ENCODE measurements around the gene LMF2.
"Not testable (repeated sequence)": the region's sequence is repeated elsewhere in the genome, so short reads cannot be mapped to it uniquely, and the experiment has no call there.

The LMF2 gene

DNA sequence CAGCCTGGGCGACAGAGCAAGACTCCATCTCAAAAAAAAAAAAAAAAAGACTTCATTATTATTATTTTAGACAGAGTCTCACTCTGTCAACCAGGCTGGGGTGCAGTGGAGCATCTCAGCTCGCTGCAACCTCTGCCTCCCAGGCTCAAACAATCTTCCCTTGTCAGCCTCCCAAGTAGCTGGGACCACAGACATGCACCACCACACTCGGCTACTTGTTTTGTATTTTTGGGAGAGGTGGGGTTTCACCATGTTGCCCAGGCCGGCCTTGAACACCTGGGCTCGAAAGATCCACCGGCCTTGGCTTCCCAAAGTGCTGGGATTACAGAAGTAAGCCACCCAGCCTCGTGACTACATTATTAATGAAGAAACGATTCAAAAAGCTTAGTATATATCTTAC, 27.6 kb upstream of the LMF2 start:
- DNase-seq: no peak

DNA sequence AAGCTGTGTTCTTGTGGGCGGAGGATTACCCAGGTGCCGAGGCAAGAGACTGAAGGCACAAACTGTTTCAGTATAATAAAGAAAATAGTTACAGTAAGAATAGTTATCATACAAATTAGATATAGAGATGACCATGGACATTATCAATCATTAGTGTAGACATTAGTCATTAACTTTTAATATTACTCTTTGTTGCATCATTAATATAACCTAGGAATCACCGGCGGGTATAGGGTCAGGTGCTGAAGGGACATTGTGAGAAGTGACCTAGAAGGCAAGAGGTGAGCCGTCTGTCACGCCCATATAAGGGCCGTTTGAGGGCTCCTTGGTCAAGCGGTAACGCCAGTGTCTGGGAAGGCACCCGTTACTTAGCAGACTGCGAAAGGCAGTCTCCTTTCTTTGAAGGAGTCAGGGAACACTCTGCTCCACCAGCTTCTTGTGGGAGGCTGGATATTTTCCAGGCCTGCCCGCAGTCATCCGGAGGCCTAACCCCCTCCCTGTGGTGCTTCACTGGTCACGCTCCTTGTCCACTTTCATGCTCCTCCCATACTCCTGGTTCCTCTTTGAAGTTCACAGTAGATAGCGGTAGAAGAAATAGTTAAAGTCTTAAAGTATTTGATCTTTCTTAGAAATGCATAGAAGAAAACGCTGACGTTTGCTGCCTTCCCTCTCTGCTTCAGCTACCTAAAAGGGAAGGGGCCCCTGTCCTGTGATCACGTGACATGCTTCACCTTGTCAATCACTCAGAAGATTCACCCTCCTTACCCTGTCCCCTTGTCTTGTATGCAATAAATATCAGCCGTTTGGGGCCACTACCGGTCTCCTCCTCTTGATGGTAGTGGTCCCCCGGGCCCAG, 26.6 kb upstream of the LMF2 start:
- not testable (repeated sequence) for DNase-seq

DNA sequence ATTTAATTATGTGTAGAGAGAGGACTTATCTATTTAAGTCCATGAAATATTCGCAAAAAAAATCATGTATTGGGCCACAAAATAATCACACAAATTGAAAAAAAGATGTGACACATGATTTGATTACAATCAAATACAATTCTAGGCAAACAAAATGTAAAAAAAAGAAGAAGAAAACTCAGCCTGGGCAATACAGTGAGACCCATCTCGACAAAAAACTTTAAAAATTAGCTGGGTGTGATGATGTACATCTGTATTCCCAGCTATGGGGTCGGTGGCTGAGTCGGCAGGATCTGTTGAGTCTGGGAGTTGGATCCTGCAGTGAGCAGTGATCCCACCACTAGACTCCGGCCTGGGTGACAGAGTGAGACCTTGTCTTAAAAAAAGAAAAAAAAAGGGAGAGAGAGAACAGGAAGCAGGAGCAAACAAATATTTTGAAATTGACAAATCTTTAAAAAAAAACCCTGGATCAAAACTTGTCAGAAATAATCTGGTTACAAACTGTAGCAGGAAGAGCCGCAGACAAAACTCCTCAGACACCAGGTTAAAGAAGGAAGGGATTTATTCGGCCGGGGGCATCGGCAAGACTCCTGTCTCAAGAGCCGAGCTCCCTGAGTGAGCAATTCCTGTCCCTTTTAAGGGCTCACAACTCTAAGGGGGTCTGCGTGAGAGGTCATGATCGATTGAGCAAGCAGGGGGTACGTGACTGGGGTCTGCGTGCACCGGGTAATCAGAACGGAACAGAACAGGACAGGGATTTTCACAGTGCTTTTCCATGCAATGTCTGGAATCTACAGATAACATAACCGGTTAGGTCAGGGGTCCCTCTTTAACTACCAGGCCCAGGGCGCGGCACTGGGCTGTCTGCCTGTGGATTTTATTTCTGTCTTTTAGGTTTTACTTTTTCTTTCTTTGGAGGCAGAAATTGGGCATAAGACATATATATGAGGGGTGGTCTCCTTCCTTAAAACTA, 25.6 kb upstream of the LMF2 start:
- no peak for DNase-seq

DNA sequence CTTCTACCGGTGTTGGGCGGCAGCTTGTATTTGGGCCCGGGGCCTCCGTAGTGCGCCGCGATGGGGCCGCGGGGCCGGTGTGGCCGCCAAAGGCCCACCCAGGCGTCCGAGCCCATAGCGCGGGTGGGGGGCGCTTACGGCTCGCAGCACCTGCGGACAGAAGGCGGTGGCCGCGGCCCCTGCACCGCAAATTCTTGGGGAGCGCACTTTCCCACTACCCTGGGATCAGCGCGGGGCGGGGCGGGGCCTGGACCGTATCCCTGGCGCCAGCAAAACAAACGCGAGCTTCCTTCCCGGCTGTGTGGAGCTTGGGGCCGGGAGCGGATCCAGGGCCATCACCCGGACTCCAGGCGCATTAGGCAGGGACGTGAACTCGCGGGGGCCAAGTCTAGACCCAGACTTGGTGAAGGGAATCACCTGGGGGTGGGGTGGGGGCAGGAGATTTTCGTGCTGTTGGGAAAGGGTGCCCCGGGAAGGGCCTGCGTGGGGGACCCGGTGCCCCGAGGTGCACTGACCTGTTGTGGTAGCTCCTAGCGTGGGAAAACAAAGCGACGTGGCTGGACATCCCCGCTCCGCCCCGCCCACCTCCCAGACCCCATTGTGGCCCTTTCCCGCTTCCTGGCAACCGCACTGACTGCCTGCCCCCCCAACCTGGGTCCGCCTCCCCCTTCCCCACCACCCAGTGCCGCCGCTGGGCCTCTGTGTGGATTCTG, 24.6 kb upstream of the LMF2 start:
- DNase-seq: no peak

DNA sequence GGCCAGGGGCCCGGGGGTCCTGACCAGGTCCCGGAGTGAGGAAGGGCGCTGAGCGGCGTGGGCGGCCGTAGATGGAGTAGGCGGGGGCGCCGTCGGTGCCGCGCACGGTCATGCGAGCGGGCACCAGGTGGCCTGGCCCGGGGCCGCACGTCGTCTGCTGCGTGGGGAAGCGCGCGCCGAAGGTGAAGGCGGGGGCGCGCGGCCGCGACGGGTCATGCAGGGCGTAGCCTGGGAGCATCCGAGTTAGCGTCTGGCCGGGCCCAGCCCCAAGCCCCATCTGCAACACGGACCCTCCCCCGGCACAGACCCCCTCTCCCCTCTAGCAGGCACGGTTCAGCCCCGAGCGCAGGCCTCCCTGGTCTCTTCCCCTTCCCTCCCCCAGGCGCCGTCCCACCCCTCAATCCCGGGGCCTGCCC, 24.1 kb upstream of the LMF2 start:
- DNase-seq: no peak

DNA sequence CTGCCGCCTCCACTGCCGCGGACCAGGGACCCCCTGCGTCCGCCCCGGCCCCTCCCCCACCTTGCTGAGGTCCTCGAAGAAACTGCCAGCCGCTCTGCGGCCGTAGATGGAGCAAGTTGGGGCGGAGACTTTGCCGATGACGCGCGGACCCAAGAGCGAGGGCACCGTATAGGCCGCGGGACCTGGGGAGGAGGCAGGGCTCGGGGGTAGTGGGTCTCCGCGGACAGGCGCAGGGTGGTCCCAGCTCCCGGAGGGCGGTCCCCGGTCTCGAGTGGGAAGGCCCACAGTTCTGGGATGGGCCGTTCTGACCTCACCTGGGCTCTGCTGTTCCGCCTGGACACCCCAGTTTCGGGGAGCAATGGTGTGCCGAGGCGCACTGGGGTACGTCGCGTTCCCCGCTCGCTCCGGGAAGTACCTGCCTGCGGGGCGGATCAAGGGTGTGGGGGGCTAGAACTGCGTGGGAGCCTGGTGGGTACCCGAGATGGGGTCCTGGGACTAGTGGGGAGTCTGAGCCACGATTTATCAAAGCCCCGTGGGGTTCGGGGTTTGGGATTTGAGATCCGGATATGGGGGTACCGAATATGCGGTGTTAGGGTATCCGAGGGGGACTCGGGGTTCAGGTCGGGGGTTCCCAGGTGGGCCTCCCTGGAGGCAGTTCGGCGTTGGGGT, 23.5 kb upstream of the LMF2 start:
- DNase-seq: no peak

DNA sequence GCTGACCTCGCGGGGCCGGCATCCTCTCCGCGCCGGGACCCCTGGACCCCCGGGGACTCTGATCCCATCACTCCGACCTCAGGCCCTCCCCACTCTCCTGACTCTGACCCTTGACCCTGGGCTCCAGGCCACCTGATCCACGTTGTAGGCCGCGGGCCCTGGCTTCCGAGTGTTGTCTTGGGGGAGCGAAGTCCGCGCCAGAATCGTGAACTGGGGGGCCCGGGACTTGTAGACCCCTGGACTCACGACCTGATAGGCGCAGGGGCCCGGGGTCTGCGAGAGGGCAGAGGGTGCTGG, 23.0 kb upstream of the LMF2 start:
- DNase-seq: no peak

DNA sequence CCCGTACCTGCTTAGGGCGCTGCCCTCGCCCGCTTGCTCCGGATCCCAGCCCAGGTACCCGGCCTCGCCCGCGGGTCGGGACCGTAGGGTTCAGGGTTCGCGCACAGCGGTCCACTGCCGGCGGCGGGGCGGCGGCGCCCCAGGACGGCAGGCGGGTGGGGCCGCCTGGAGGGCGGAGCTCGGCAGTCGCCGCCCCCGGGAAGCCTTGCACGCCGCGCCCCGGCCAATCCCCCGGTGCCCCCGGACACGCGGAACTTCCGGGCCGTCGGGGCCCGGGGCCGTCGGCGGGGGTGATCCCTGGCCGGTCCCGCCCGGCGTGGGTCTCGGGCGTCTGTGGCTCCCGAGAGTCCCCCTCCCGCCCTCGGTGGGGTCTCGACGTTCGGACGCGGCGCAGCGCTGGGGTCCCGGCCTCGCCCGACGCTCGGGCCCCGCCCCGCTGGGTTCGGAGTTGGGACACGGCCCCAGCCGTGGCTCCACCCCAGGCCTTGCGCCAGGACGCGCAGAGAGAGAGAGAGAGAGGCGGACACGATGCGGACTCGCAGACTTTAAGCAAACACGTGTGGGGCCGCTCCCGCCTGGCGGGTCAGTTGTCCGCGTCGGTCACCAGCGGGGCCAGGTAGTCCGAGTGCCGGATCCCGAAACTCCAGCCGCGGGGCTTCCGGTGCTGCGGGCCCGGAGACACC, 22.5 kb upstream of the LMF2 start, which contains the start of gene TYMP:
TSS of gene TYMP (minus strand) at position 116 of the 683 bp plus-strand sequence. CDS start 303 bp downstream, outside the sequence.
- no peak for DNase-seq

DNA sequence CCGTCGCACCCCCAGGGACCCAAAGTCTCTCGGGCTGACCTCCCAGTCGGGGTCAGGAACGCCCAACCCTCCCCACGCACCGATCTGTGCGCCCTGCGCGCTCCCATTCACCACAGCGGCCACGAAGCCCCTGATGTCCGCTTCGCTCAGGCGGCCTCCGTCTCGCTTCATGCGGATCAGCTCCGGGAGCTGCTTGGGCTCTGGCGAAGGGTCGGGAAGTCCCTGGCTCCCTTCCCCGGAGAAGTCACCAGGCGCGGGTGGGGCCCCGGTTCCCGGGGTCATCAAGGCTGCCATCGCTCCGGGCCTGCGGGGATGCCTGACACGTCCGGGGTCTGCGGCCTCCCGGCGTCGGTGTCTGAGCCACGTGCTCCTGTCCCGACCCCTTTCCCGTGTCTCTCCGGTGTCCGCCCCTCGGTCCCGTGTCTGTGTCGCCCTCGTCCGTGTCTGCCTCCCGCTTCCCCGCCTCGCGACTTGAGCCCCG, 22.0 kb upstream of the LMF2 start:
- DNase-seq: no peak

DNA sequence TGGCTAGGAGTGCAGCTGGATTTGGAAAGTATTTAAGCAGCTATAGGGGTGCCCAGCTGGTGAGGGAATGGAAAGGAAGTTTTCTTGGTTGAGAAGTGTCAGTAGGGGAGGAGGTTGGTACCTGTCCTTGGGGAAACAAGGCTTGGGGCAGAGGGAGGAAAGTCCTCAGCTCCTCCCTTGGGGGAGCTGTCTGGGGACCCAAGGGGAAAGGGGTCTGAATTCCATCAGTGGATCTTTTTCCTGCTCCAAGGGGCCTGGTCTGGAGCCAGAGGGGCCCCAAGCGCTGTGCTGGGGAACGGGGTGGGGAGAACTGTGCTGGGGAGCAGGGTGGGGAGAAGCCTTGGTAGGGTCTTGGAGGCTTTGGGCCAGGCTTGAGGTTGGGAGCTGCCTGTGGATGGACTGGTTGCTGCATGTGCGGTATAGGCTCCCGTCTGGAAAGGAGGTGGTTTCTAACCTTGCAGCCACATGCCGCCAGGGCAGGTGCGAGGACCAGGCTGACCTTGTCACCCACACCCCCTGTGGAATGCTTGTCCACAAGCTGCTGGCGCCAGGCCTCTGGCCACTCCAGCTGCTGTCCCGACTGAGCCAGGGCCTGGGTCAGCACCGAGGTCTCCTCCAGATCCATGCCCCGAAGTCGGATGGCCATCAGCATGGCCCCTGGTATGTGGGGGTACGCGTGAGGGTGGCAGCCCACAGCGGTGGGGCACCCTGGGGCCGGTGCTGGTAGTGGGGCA, 21.3 kb upstream of the LMF2 start:
- DNase-seq: no peak

DNA sequence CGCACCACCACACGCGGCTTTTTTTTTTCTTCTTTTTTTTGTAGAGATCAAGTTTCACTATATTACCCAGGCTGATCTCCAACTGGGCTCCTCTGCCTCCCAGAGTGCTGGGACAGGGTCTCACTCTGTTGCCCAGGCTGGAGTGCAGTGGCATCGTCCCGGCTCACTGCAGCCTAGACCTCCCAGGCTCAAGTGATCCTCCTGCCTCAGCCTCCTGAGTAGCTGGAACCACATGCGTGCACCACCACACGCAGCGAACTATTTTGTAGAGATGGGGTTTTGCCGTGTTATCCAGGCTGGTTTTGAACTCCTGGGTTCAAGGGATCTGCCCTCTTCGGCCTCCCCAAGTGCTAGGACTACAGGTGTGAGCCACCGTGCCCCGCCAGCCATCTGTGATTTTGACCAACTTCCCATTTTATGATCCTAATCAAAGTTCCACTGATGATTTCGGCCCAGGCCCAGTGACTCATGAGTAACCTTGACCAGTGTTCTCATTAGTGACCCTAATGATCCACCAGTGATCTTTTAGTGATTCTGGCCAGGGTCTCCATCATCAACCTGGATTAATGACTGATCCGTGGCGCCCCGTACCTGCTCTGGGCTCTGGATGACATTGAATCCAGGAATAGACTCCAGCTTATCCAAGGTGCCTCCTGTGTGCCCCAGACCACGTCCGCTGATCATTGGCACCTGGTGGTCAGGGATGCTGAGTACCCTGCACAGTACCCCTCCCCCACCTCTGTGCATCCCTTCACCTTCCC, 20.6 kb upstream of the LMF2 start:
- DNase-seq: no peak

DNA sequence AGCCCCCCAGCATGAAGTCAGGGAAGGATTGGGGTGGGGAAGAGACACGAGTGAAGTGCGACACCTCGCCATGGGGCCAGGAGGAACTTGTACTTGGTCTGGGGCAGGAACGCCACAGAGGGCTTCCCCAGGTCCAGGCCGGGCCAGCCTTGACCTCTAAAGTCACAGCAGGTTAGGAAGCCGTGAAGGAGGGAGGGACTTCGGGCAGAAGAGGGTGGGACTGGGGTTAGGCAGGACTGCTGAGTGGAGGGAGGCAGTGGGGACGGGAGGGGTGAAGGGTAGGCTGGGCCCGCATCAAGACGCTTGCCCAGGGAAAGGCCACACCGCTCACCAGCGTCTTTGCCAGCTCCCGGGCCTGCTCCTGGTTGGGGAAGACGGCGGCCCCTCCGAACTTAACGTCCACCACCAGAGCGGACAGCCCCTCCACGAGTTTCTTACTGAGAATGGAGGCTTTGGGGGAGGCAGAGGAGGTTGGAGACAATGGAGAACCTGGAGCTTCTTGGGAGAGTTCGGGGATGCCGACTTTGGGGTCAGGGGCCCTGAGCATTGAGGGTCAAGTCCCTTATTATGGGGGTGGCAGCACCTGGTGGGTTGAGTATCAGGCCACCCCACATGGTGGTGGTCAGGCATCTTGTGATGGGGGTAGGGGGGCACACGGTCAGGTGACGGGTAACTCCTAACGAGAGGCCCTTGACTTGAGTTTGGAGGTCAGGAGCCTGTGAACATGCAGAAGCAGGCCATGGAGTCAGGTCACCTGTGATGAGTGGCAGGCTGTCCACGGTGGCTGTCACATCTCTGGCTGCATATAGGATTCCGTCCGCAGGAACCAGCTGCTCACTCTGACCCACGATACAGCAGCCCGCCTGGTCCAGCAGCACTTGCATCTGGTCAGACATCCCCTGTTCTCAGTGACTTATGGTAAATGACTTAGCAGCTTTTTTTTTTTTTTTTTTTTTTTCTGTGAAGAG, 19.6 kb upstream of the LMF2 start:
- no peak for DNase-seq

DNA sequence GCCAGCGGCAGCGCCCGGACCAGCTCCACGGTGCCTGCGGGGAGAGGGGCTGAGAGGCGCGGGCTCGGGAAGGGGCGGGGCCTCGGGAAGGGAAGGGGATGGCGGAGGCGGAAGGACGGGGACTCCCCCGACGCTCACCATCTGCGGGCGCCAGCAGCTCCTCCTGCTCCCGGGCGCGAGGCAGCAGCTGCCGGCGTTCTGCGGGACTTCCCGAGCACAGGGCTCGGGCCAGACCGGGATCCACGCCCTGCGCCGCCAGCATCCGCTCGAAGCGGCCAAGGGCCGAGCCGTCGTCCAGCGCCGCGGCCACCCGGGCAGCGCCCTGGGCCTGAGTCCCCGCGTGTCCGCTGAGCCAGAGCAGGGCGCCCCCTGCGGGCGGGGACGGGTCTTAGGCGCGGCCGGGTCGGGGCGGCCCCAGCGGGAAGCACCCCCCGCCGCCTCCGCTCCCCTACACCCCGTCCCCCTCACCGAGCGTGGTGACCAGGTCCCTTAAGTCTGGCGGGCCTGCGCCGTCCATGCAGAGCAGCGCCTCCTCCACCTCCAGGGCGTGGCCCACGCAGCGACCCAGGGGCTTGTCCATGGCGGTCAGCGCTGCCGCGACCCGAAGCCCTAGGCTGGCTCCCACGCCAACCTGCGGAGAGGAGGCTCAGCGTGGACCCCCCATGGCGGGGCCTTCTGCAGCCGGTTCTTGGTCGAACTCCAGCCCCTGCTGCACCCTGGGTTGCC, 18.8 kb upstream of the LMF2 start:
- DNase-seq: peak; percentile 66

DNA sequence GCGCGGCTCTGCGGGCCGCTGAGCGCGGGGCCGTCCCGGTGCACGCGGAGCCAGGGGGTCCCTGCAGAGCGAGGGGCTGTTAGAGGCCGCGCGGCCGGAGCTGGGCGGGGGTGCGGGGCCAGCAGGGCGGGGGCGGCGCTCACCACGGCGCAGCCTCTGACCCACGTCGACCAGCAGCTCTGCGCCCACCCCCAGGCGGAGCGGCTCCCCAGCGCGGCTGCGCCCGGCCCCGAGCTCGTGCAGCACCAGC, 18.3 kb upstream of the LMF2 start:
- no peak for DNase-seq

DNA sequence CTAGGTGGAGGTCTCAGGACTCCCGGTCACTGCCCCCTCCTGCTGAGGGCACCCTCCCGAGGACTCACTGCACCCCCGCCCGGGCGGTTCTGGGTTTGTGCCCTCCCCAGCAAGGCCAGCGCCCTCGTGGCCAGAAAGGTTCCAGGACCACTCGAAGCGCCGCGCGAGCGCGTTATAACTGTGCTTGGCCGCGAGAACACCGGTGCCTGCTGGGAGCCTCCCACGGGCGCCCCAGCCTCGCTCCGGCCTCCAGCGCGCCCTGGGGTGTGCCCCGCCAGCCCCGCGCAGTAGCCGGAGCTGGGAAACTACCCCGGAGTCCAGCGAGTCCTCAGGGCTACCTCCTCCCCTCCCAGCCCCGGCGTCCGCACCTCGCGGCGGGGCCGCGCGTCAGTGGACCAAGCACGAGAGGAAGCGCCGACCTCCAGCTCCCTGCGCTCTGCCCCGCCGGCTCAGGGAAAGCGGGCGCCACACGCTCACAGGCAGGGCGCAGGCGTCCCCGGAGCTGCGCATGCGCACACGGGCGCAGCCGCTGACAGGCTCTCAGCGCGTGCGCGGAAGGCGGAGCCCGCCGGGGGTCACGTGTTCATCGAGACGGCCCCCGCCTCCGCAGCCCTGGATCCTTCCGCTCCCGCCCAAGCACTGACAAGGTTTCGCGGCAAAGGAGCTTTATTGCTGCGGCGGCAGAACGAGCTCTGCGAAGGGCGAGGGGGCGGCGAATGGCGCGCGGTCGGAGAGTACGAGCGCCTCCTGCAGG, 17.8 kb upstream of the LMF2 start, which contains the start of gene SCO2:
TSS of gene SCO2 (minus strand) at position 495 of the 754 bp plus-strand sequence. CDS start 1,187 bp downstream, outside the sequence.
- peak; percentile 96 for DNase-seq

DNA sequence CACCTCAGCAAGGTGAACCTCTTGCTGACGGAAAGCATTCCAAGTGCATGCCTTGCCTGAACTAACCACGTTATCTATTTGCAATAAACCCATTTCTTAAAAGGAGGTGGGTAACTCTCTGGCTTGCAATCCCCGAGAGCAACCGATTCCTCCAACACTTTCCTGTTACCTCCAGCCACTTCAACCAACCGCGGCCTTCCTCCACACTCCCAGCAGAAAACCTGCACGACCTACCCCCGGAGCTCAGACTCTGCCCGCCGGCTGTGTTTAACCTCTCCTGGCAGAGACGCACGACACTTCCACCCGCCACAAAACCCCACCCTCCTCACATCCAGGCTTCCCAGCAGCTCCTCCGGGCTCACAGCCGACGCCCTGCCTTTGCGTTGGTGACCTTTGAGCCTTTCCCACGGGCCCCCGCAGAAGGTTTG, 17.2 kb upstream of the LMF2 start:
- no peak for DNase-seq

DNA sequence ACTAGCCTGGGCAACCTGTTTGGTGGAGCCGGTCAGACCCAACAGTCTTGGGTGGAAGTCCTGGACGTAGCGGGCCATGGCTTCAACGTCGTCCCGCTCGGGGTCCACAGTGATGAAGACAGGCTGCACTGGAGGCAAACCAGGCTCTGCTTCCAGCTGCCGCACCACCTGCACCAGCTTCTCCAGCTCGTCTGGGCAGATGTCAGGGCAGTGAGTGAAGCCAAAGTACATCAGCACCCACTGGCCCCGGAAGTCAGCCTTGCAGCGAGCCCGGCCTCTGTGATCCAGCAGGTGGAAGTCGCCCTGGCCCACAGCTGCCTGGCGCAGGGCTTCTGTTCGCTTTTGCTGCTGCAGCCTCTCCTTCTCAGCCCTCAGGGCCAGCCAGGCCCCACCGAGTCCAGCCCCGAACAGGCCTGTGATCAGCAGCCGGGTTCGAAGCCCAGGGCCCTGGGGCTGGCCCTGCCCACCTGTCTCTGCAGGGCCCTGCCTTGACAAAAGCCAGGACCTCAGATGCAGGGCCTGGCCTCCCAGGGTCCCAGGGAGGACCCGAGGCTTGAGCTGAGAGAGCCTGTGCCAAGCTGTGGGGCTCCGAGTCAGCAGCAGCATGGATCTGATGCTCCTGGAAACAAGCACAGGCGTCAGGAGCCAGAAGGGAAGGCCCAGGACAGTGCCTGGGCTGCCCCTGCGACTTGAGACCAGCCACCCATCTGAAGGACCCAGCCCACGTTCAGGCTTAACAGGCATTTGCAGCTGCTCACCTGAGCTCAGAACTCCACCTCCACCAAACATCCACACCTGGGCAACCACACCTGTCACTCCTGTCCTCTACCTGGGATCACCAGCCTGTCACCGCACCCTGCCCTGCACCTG, 16.5 kb upstream of the LMF2 start:
- DNase-seq: no peak

Data from effector CD8-positive, alpha-beta T cell (primary cell).